ENCODE measurements around the gene SETD2.
A peak's percentile ranks its signal among the peaks of the same experiment; 100 is the strongest.

SETD2 gene

DNA sequence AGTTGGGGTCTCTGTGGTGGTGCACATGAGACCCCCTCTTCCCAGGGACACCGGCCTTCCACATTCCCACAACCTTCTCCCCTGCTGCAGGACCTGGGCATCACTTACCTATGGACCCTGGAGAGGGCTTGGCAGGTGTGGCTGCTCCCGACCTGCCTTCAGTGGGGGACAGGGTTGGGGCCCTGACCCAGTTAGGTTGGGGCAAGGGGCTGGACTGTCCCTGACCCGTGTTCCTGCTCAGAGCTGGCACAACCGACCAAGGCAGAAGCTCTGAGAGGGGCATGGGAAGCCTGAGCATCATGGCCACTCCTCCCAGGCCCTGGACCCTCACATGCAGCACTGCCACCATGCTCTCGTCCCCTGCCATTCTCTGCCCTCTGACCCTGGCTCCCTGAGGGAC, 178.3 kb downstream of the SETD2 start:
- no peak for DNase-seq (ENCODE audit: low read depth in 3 of 3)

- DNase-seq (ENCODE audit: low read depth in 3 of 3): no peak
Measured at GRCh38 chr3:46984591-46985459, 179.1 kb downstream of the SETD2 start.

- DNase-seq (ENCODE audit: low read depth in 3 of 3): no peak
Measured at GRCh38 chr3:46982546-46982945, 181.4 kb downstream of the SETD2 start.

GRCh38 chr3:46981932-46982471, 181.9 kb downstream of the SETD2 start:
- DNase-seq (ENCODE audit: low read depth in 3 of 3): no peak

GRCh38 chr3:46979958-46980497, 183.9 kb downstream of the SETD2 start:
- no peak for DNase-seq (ENCODE audit: low read depth in 3 of 3)

DNA sequence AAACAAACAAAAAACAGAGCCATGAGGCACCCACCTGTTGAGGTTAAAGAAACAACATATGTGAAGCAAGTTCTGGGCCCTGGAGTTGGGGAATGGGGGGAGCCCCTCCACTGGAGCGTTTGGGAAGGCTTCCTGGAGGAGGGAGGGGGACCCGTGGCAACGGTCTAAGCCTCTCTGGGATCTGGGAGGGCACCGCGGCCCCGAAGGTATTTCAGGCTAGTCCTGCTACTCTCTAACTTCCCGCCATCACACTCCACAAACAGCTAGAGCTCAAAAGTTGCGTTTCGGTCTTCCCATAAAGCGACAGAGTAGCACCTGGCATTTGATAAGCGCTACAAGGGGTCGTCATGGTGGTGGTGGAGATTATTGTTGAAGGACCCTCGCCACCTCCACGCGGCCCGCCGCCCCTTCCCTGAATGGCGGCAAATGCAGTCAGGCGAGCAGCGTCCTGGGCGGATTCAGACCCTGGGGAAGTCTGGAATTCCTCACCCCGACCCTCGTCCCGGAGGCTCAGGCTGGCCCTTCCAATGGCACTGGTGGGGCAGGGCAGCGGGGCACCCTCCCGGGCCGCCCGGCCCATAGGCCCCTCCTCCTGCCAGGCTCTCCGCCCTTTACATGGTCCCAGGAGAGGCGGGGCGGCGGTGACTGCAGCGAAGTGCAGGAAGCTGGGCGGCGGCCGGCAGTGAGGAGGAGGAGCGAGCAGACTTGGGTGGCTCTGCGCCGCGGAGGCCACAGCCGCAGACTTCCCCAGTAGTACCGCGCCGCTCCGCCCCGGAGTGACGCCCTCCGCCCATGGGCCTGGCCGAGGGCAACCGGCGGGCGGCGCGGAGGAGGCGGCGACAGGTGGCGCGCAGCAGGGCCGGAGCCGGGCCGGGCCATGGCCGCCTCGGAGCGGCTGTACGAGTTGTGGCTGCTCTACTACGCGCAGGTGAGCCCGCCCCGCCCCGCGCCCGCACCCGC, 184.6 kb downstream of the SETD2 start, which contains the start of gene NBEAL2:
NBEAL2 (plus strand) TSS at position 682 of the 960 bp plus-strand sequence; CDS start at position 878, 196 bp downstream.
- DNase-seq (ENCODE audit: low read depth in 3 of 3): peak; percentile 91 to 97 (median 92)

GRCh38 chr3:46978381-46978780, 185.5 kb downstream of the SETD2 start:
- no peak for DNase-seq (ENCODE audit: low read depth in 3 of 3)

- no peak for DNase-seq (ENCODE audit: low read depth in 3 of 3)
Measured at GRCh38 chr3:46977811-46978195, 186.1 kb downstream of the SETD2 start.

DNA sequence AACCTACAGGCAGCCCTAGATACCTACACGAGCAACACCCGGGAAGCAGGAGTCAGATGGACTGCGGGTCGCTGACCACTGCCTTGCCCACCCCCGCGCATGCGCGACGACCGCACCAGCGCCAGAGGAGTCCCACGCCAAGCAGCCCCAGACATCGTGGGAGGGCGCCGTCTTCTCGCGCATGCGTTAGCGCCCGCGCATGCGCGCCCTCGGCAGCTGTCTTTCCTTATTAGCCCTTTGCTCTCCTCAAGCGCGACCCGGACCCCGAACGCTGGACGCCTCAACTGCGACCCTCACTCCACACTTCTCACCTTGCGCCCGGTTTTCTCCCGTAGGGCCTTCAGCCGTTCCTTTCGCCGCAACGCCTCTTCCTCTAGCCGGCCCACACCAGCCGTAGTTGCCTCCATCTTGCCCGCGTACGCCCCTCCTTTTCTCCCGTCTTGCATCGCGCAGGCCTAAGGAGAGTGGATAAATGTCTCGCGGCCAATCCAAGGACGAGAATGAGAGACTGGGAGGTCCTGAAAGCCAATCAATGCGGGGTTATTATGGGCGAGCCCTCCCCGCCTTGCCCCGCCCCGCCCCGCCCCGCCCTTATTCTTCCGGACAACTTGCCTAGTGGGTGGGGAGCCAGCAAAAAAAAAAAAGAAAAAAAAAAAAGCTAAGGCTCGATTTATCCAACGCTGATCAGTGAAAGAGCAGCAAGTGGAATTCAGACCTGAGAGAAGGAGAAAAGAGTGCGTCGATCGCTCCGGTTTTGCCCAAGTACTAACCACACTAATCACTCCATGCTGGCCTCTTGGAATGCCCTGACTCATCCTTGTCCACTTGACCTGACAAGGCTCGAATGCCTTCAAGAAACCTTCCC, 187.4 kb downstream of the SETD2 start, which contains the start of gene CCDC12:
CCDC12 (minus strand) TSS at position 420 of the 865 bp plus-strand sequence; CDS start at position 407, 13 bp downstream.
- peak; percentile 87 to 92 (median 88) for DNase-seq (ENCODE audit: low read depth in 3 of 3)

DNA sequence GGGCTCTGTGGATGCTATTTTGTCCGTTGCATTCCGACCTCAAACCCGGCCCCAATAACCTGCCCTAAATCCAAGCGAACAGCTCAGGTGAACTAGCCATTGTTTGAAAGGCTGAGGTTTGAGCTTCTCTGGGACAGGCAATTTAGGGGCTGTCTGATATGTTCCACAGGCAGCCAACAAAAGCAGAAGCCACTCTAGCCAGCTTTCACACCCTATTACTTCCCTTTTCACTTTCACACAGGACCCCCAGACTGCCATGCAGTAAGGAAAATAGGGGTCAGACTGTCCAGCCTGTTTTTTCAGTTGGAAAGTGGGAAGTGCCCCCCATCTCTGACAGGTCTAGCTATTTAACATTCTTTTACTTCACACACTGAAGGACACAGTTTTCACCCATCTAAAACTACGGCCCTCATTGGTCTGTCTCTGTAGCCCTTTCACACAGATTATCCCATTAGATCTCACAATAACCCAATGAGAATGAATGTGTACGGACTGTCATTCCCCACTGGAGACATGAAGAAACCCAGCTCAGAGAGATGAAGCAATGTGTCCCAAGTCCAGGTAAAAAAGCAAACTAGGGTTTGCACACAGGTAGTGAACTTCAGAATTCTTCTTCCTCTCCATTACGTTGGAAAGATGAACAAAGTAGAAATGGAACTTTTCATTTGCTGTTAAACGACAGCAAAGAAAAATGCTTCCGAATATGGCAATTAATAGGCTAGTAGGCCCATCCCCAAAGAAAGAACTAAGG, 189.3 kb downstream of the SETD2 start:
- no peak for DNase-seq (ENCODE audit: low read depth in 3 of 3)

- no peak for DNase-seq (ENCODE audit: low read depth in 3 of 3)
Measured at GRCh38 chr3:46972396-46972795, 191.5 kb downstream of the SETD2 start.

DNA sequence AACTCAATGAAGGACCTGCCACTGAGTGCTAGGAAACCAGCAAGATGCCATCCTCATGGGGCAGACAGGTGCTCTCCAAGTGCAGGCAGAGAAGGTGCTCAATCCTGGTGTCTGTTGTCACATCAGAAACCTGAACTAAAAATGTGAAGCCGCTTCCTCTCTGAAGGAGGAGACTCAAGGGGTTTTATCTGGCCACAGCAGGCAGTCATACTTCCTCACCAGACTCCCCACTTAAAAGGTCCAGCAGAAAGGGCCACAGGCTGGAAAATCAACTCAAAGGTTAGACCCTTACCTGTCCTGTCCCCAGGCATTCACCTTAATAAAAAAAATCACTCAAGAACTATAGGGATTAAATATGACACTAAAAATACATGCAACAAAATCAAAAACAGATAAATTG, 192.2 kb downstream of the SETD2 start:
- DNase-seq (ENCODE audit: low read depth in 3 of 3): no peak

GRCh38 chr3:46971151-46971550, 192.8 kb downstream of the SETD2 start:
- no peak for DNase-seq (ENCODE audit: low read depth in 3 of 3)

DNA sequence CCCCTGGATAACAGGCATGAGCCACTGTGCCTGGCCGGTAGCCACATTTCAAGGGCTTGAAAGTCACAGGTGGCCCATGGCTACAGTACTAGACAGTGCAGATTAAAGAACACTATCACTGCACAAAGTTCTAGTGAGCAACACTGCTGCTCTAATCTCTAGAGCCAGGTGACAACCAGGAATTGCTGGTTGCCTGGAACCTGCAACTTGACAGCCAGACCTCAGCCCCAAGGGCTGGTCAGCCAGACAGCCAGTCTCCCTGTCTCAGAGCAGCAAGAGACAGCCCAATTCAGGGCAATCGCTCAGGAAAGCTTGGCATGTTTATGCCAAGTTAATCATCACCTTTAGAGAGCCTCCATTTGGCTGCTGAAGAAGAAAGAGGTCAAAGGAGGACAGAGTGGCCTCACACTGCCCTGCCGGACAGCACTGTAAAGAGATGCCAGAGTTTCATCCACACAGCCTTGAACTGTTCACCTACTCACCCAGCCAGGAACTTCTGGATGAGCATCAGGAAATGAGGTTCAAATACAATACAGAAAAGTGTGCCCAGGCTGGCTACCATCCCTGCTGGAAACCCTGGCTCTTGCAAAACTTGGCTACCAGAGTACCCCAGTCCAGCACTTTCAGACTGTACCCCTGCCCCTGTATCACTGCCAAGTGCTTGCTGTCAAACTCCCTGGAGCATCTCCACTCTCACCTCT, 193.4 kb downstream of the SETD2 start:
- DNase-seq (ENCODE audit: low read depth in 3 of 3): no peak

DNA sequence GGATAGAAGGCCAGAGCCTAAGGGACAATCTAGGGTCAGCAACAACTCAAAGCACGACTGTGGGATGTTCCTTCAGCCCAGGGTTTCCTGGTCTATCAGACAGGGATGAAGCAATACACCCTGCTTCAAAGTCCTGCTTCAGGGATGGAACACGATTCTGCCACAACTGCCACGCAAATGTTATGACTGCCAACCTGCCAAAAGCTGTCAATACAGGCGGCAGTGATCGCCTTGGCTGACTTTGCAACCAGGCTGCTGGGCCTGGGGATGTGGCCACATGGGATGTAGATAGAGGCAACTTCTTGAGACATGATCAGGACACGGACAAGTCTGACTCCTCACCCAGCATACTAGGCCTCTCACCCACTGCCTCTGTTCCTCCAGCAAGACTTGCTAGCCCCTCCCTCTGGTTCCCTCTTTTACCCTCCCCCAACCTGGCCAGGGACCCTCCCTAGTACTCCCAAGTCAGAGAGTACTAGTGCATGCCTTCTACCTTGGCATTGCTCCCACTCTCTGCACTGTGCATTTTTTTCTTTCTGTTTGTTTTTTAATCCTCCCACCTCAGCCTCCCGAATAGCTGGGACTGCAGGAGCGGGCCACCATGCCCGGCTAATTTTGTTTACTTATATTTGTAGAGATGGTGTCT, 195.0 kb downstream of the SETD2 start:
- DNase-seq (ENCODE audit: low read depth in 3 of 3): no peak

DNA sequence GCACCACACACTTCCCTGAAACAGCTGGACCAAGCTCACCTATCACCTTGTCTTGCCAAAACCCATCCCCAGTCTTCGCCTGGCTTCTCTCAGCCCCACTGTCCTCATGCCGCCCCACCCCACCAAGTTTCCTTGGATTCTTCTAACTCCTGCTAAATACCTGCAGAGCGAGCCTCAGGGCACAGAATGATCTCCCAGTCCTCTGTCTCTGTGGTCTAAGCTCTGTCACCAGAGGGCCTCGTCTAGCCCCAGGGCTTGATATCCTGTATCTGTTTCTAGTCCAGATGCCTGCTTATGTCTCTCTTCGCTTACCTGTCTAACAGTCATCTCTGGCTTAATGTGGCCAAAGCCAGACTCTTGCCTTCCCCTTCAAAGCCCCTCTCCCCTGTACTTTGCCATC, 197.1 kb downstream of the SETD2 start:
- DNase-seq (ENCODE audit: low read depth in 3 of 3): no peak
